HCT116 (cell line): ENCODE data around the gene PPP1R16B.

Experiments used
- ELF1 ChIP-seq: IDR thresholded peaks from 2 replicates; pipeline ENCODE4 v1.6.1; 2012; ENCODE audit warnings: low read depth, borderline replicate concordance
- EZH2 ChIP-seq: fragments of 200-600 bp; sonication (generic); IDR thresholded peaks from 2 replicates; pipeline ENCODE4 v1.6.1; 2017; ENCODE audit warnings: antibody characterized with exemption, mixed run types
- EZH2phosphoT487 ChIP-seq: fragments of 200-600 bp; IDR thresholded peaks from 2 replicates; pipeline ENCODE4 v1.6.1; 2018; ENCODE audit warnings: antibody characterized with exemption, borderline replicate concordance
- POLR2A ChIP-seq: IDR thresholded peaks from 2 replicates; pipeline ENCODE4 v1.7.0; 2011; ENCODE audit warnings: borderline replicate concordance; ENCODE audit not compliant: insufficient read depth, insufficient read length; ENCODE audit errors: extremely low read depth
- POLR2AphosphoS5 ChIP-seq: IDR thresholded peaks from 2 replicates; pipeline ENCODE4 v1.6.1; 2011; ENCODE audit warnings: mild to moderate bottlenecking, low read depth, low read length, moderate library complexity
- RAD21 ChIP-seq: IDR thresholded peaks from 2 replicates; pipeline ENCODE4 v1.6.1; 2012; ENCODE audit warnings: low read depth, mild to moderate bottlenecking
- SIN3A ChIP-seq: IDR thresholded peaks from 2 replicates; pipeline ENCODE4 v1.6.1; 2012; ENCODE audit warnings: low read depth
- SRF ChIP-seq: IDR thresholded peaks from 2 replicates; pipeline ENCODE4 v1.6.1; 2012; ENCODE audit warnings: low read depth
- YY1 ChIP-seq: IDR thresholded peaks from 2 replicates; pipeline ENCODE4 v1.6.1; 2011; ENCODE audit warnings: low read length, low read depth, moderate library complexity, mild to moderate bottlenecking; ENCODE audit not compliant: insufficient replicate concordance; ENCODE audit errors: extremely low read depth
- TF ChIP-seq, protein P1 (sequence below): IDR thresholded peaks from 2 replicates; pipeline ENCODE4 v1.6.1; 2012; ENCODE audit warnings: low read depth
- TF ChIP-seq, protein P2 (sequence below), 3 experiments: fragments of 200-600 bp in 1 of 3; sonication (generic) in 1 of 3; IDR thresholded peaks in 2 of 3; conservative IDR thresholded peaks in 1 of 3; 2 replicates each; pipeline ENCODE4 v1.5.1; 2012 to 2017; ENCODE audit warnings: low read depth in 2 of 3, low read length in 2 of 3, antibody characterized with exemption in 1 of 3, borderline replicate concordance in 1 of 3, control low read depth in 1 of 3, mild to moderate bottlenecking in 1 of 3, mixed read lengths in 1 of 3, mixed run types in 1 of 3, moderate library complexity in 1 of 3; ENCODE audit not compliant: insufficient read depth in 1 of 3

DNA sequence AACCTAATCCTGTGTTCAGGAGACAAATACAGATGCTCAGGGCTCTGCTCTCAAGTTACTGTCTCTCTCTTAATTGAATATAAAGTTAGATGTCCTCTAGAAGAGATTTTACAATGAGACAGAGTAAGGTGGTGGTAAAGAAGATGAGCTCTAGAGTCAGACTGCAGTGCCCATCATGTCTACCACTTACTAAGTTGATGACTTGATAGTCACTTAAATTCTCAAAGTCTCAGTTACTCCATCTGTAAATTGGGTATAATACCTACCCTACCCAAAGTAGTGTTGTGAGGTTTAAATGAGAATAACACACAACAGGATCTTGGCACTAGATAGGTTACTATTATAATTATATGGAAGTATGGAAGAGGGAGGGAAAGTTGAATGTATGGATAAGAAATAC lies 158.2 kb downstream of the PPP1R16B start:
- no peak for TF ChIP-seq POLR2A
- TF ChIP-seq, protein P1, sequence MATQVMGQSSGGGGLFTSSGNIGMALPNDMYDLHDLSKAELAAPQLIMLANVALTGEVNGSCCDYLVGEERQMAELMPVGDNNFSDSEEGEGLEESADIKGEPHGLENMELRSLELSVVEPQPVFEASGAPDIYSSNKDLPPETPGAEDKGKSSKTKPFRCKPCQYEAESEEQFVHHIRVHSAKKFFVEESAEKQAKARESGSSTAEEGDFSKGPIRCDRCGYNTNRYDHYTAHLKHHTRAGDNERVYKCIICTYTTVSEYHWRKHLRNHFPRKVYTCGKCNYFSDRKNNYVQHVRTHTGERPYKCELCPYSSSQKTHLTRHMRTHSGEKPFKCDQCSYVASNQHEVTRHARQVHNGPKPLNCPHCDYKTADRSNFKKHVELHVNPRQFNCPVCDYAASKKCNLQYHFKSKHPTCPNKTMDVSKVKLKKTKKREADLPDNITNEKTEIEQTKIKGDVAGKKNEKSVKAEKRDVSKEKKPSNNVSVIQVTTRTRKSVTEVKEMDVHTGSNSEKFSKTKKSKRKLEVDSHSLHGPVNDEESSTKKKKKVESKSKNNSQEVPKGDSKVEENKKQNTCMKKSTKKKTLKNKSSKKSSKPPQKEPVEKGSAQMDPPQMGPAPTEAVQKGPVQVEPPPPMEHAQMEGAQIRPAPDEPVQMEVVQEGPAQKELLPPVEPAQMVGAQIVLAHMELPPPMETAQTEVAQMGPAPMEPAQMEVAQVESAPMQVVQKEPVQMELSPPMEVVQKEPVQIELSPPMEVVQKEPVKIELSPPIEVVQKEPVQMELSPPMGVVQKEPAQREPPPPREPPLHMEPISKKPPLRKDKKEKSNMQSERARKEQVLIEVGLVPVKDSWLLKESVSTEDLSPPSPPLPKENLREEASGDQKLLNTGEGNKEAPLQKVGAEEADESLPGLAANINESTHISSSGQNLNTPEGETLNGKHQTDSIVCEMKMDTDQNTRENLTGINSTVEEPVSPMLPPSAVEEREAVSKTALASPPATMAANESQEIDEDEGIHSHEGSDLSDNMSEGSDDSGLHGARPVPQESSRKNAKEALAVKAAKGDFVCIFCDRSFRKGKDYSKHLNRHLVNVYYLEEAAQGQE = no peak
- TF ChIP-seq, protein P2, sequence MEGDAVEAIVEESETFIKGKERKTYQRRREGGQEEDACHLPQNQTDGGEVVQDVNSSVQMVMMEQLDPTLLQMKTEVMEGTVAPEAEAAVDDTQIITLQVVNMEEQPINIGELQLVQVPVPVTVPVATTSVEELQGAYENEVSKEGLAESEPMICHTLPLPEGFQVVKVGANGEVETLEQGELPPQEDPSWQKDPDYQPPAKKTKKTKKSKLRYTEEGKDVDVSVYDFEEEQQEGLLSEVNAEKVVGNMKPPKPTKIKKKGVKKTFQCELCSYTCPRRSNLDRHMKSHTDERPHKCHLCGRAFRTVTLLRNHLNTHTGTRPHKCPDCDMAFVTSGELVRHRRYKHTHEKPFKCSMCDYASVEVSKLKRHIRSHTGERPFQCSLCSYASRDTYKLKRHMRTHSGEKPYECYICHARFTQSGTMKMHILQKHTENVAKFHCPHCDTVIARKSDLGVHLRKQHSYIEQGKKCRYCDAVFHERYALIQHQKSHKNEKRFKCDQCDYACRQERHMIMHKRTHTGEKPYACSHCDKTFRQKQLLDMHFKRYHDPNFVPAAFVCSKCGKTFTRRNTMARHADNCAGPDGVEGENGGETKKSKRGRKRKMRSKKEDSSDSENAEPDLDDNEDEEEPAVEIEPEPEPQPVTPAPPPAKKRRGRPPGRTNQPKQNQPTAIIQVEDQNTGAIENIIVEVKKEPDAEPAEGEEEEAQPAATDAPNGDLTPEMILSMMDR (IDR thresholded peaks at IDR 0.05 in 2 of 3, conservative IDR thresholded peaks at IDR 0.05 in 1 of 3; ENCODE audit: borderline replicate concordance in 1 of 3, insufficient read depth in 1 of 3, low read depth in 2 of 3, low read length in 2 of 3) = no peak
- no peak for TF ChIP-seq EZH2phosphoT487
- TF ChIP-seq YY1 = no peak
- no peak for TF ChIP-seq EZH2
- no peak for TF ChIP-seq RAD21
- TF ChIP-seq POLR2AphosphoS5 = no peak
- no peak for TF ChIP-seq SRF
- no peak for TF ChIP-seq ELF1
- TF ChIP-seq SIN3A = no peak
